DOHH2 (cell line): ENCODE data around the gene NHERF1.

Experiments
- CTCF ChIP-seq: fragments of 200-600 bp; sonication (generic); IDR thresholded peaks from one replicate; pipeline ENCODE4 v1.5.1; 2014; ENCODE audit warnings: antibody characterized with exemption, mild to moderate bottlenecking, low read depth, low read length; ENCODE audit not compliant: poor library complexity, severe bottlenecking
- EZH2phosphoT487 ChIP-seq: fragments of 200-600 bp; sonication (generic); IDR thresholded peaks from 2 replicates; pipeline ENCODE4 v1.6.1; 2017; ENCODE audit warnings: borderline replicate concordance, mild to moderate bottlenecking, antibody characterized with exemption, low read length, moderate library complexity, mixed read lengths

GRCh38 chr17:74757931-74758847 is 9.8 kb downstream of the NHERF1 start:
- no peak for TF ChIP-seq CTCF
- no peak for TF ChIP-seq EZH2phosphoT487
